Fibroblast of skin of right quadriceps (primary cell): ENCODE results near the gene DCK.
"Not testable (repeated sequence)": the region's sequence is repeated elsewhere in the genome, so short reads cannot be mapped to it uniquely, and the experiment has no call there.

Experiments
- DNase-seq: peaks from one replicate; pipeline ENCODE4 v3.0.0-alpha.2; 2013

Gene DCK

DNA sequence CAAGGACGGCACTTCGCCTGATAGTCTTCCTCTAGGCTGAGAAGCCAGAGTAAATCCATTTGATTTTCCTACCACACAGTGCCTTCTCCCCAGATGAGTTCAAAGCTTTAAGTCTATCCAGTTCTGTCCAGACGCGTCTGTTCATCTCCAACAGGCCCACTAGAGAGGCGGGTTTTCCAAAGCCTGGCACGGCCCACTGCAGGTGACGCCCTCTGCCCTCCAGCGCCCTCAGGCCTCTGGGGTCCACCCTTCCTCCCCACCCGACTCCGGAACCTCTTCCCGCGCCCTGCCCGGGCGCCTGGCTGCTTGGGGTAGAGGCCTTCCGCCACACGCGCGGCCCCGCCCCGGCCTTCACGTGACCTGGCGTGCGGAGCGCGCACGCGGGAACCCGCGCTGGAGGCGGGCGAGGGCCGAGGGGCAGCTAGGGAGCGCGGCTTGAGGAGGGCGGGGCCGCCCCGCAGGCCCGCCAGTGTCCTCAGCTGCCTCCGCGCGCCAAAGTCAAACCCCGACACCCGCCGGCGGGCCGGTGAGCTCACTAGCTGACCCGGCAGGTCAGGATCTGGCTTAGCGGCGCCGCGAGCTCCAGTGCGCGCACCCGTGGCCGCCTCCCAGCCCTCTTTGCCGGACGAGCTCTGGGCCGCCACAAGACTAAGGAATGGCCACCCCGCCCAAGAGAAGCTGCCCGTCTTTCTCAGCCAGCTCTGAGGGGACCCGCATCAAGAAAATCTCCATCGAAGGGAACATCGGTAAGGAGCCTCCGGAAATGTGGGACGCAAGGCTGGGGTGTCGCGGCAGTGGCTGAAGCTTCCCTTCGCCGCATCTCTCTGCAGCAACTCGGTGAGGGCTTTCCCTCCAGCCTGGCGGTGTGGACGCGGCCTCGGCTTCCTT, at the start of gene DCK:
DCK (plus strand) TSS at position 469 of the 888 bp plus-strand sequence; CDS start at position 656, 187 bp downstream.
- peak; percentile 89 for DNase-seq

DNA sequence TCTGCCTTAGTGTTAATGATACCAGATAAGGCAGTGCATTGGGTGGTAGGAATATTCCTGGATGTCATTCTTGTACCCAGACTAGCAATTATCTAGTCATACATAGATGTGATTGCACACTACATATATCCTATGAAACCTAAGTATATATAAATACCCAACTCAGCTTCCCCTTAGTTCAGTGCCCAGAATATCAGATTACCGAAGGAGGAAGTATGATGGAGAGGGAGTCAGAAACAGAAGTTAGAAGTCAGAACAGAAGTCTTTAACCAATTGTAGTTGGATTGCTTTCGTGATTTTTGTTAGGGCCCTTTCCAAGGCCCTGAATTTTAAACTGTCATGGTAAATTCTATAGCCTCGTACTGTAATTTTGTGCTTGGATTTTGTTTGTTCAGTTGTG, 48.4 kb upstream of the DCK start:
- DNase-seq = no peak

DNA sequence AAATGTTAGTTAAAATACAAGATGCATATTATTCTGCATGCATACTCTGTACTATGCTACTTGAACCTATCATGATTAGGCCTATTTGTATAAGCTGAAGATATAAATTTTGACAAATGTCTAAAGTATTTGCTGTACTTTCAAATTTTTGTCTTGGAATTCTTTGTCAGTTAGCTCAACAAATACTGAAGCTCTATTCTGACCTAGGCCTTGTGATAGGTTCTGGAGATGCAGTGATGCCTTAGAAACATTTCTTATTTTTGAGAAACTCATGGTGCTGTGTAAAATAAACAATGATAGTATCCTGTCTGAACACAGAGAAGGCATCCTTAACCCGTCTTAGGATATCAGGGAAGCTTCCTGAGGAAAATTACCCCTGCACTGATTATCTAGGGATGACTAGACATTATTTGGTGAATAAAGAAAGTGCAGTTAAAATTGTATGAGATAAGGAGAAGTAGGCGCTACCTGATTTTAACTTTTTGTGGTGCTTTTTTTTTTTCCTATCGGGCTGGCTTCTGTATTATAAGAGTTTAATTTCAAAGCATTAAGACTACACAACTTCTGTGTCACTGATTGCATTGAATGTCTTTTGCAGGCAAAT, 47.9 kb upstream of the DCK start:
- DNase-seq = peak; percentile 39

DNA sequence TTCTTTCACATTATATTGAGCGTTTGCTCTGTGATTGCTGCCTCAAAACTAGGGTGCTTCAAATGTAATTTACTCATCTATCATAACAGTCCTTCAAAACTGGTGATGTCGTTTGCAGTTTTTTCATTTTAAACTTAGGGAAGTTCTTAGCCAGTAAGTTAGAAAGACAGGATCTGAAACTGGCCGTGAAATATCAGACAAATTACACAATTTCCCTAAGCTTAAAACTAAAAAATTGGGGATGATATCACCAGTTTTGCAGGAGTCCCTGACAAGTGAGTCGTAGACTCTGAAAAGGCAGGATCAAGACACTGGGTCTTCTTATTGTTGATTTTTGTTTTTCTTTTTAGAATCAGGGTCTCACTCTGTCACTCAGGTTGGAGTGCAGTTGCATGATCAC, 46.5 kb upstream of the DCK start:
- DNase-seq = no peak

DNA sequence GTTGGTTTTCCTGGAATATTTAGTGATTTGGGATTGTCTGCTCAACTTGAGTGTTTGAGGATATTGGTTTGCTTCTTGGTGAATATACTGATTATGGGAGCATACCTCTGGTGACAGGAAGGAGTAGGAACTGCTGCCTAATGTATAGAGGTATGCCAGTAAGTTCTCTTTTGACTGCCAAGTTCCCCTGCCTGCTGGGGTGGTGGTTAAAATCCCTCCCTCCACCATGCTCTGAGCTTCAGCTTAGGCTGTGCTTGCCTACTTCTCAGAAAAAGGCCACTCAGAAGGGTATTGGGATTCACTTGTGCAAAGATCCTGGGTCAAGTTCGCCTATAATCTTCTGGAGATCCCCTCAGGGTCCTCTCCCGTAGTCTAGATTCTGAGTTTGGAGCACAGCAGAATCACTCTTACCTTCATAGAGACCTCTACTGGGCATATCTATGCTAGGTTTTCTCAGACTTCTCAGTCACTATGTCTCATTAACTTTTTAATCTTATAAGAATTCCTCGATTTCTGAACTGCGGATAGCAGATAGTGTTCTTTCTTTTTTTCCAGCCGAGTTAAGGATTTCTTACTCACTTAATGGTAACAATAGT, 44.7 kb upstream of the DCK start:
- no peak for DNase-seq

DNA sequence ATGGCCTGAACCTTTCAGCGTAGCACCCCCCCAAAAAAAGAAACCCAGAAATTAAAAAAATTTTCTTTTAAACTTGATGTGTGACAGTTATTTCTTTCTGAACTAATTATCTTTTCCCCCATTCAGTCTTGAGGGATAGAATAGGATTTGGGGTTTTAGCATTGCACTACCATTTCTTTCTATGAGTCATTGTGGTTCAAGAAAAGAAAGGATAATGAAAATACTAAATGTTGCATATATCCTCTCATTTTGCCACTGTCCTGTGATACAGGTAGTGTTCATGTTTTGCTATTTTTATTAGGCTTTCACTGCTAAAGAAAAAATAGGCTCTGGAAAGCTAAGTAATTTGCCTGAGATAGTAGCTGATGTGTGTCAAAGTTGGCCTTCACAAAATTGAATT, 39.4 kb upstream of the DCK start:
- no peak for DNase-seq

DNA sequence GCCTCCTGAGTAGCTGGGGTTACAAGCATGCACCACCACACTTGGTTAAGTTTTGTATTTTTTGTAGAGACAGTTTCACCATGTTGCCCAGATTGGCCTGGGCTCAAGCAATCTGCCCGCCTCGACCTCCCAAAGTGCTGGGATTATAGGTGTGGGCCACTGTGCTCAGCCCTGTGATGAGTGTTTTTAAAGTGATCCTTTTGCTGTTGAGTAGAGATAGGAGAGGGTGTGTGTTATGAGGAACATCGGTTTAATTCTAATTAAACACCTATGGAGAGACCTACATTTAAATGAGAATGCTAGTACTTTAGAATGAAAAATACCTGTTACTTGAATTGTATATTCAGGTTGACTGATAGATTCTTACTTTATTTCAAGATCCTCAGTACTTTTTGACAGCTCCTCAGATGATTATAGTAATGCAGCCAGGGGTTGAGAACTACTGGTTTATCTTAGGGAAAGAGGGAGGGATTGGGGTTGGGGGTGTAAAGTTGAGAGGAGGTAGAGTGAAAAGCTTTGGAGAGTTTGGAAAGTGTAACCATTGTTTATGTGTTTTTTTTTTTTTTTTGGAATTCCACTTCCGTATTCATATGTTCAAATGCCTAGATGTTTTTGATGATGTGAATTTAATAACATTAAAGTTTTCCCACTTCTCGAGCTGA, 36.8 kb upstream of the DCK start:
- DNase-seq = no peak

DNA sequence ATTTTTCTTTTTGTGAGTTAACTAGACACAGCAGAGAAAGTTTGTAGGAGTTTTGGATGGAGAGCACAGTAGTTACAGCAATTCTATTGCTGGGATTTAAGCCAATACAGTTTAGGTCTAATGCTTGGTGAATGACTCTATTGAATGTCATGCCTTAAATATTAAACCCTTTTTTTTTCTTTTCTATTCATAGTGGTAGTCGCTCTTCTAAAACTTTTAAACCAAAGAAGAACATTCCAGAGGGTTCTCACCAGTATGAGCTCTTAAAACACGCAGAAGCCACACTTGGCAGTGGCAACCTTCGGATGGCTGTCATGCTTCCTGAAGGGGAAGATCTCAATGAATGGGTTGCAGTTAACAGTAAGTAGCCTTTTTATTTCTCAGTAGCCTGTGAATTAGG, 34.8 kb upstream of the DCK start:
- peak; percentile 81 for DNase-seq

DNA sequence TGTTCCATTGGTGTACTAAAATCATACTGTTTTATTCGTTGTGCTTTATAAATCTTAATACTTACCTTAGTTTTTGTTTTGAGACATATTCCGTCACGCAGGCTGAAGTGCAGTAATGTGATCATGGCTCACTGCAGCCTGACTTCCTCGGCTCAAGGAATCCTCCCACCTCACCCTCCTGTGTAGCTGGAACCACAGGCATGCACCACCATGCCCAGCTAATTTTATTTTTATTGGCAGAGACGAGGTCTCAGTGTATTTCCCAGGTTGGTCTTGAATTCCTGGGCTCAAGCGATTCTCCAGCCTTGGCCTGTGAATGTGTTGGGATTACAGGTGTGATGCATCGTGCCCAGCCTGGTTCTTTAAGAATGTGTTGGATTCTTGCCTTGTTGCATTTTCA, 24.4 kb upstream of the DCK start:
- DNase-seq = no peak

DNA sequence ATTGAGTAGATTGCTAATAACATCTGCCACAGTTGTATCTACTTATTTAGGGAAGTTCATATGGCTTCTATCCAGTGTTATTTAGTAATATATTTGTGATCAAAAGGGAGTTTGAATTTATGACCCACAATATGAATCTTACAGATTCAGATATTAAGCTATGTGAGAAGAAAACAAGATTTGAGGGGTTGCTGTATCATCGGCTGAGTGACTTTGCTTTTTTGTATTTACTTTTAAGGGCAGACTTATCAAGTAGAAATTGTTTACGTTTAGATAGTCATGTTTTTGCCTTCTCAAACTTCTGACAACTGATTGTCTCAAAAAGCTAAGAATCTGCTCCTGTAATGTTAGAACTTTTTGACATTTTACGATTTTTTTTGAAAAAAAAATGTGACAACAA, 17.2 kb upstream of the DCK start:
- no peak for DNase-seq

DNA sequence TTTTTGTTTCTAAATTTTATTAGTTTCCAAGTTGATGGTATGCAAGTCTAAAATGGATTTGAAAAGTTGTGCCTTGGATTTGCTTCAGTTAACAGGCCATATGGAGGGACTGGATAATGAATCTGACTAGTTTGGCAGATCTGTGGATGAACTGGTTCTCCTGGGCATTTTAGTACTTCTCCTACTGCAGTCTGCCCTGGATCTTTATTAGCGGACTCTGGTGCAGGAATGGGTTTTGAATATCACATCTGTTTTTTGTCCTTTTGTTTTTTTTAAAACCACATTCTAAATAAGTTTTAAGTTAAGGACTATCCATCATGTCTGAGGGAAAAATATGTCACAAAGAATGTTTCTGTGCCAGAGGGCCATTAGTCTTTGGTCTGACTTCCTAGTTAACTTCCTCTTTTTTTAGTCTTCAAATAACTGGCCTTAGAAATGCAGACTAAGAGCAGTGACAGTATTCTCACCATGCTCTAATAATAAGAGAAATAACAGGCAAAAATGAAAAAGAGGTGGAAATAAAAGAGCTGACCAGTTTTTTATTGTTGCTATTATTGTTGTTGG, 13.9 kb upstream of the DCK start:
- no peak for DNase-seq

DNA sequence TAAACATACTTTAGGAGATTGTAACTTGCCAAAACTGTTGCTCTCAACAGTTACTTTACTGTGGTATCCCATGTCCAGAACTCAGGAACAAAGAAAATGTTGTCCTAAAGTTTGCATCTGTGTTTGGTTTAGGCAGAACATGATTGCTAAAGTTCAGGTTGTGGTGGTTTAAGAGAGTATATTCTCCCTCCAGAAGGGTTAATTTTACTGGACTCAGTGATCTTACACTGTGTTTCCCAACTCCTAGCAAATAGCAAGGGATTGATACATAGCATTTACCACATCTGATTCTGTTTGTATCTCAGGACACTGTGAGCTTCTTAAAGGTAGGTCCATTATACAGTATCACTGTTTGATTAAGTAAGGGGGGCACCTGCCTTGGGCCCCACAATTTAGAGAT, 13.3 kb upstream of the DCK start:
- DNase-seq = no peak

DNA sequence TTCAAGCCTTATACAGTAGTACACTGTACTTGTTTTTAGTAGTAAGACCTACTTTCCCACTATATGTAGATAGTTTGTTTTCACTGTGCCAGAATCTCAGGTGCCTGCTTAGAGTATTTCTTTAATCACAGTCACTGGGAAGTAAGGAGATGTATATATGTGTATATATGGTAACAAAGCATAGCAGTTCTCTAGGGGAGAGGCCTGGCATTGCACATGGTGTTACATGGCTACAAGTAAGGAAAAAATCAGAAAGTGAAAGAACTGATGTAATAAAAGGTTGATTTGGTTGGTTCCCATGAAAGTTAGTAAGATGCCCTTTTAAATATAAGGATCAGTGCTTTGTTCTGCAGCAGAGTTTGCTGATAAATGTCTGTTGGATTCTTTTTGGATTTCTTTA, 9.3 kb upstream of the DCK start:
- DNase-seq = no peak

DNA sequence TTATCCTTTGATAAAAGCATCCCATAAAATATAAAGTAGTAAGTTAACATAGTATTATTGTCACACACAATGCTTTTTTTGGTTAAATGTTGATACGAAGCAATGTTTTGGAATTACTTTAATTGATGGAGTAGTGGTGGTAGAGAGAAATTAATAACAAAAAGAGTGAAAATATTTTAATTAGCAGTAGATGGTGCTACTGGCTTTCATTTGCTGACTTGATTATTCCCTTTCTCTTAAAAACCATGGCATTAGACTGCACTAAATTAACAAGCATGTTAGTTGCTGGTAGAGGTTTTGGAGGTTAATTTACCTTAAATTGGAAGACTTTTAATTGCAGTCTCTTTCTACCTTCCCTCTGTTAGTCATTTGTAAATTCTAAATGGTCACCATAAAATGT, 8.9 kb upstream of the DCK start:
- DNase-seq = no peak

DNA sequence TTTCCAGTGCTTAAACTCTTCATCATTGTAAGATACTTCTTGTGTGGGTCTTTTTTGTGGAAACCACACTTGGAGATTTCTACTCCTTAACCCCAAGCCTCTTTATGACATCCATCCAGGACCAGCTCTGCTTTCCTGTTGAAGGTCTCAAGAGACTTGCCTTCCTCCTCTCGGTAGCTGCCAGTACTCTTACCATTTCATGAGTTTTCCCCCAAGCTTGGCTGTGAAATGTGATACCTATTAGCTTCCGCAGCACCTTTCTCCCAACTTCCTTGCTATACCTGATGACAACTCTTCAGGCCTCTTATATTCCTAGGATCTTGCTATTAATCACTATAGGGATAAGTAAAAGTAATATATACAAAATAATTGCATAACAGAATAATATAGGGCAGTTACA, 1.9 kb upstream of the DCK start:
- DNase-seq = no peak

DNA sequence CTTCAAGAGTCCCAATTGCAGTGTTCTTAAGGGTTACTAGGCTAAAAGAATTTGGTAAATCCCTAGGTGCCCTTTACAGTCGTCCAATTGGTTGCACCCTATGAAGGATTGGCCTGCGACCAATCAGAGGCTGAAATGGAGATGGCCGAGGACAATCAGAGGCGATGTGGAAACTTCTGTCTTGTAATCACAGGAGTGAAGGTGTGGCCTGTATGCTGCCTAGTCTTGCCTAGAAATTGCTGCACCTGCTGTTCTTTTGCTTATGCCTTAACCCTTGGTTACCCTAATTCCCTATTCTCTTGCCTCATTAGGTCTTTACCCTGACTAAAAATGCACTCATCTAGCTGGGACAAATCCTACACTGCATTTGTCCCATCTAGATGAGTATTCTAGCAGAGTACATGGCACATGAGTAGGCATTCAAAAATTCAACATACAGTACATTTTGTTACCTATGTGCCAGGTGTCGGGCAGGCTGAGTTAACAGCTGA, 1.0 kb upstream of the DCK start:
- DNase-seq = no peak

DNA sequence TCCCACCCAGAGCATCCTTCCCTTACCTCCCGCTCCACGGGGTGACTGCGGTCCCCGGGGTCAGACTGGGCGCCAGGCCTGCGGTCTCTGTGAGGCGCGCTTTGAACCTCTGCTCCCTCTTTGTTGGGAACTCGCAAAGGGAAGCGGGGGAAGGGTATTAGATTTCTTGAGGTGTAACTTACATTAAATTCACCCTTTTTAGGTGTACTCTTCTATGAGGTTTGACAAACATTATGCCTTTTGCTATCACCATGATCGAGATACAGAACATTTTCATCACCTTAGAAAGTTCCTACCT, 569 bp downstream of the DCK start:
- no peak for DNase-seq

DNA sequence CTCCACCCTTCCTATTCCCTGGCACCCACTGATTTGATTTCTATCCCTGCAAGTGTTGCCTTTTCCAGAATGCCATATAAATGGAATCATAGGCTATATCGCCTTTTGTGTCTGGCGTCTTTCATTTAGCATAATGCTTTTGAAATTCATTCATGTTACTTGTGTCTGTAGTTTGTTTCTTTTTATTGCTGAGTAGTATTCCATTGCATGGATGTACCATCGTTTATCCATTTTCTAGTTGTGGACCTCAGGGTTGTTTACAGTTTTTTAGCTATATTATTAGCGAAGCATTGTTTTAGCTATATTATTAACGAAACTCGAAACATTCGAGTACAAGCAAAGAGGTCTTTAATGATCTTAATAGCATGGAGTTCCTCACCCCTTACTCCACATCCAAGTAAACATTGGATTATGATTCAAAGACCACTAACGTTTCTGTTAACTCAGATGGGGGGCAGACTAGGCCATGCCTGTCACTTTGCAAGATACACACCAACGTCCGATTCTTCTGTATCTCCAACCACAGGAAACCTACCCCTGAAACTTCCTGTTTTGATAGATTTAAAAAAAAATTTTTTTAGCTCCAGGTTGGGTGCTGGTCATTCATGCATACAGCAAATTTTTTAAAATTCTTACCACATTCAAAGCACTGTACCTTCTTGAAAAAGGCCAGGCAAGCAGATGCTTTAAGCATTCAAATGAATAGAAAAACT, 1.1 kb downstream of the DCK start:
- no peak for DNase-seq

DNA sequence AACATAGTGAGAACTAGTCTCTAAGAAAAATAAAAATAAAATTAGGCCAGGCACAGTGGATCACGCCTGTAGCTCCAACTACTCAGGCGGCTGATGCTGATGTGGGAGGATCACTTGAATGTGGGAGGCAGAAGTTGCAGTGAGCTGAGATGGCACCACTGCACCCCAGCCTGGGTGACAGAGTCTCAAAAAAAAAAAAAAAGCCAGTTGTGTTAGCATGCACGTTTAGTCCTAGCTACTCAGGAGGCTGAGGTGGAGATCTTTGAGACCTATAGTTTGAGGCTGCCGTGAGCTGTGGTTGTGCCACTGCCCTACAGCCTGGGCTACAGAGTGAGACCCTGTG, 2.5 kb downstream of the DCK start:
- no peak for DNase-seq

DNA sequence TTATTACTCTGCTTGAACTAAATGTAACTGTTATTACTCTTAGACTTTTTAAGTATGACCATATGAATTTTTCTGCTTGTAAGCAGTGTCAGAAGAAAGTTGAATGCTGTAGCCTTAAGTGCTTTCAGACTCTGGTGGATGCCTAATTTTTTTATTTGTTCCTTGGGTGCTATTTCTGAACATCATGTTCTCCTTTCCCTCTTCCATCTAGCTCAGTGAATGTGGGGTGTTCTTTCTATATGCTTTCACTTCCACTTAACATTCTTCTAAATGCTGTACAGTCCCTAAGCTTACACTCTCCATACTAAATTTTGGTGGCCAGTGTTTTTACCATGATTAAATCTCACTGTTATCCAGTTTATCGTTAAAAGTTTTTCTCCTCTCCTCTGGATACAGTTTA, 3.6 kb downstream of the DCK start:
- DNase-seq = no peak

DNA sequence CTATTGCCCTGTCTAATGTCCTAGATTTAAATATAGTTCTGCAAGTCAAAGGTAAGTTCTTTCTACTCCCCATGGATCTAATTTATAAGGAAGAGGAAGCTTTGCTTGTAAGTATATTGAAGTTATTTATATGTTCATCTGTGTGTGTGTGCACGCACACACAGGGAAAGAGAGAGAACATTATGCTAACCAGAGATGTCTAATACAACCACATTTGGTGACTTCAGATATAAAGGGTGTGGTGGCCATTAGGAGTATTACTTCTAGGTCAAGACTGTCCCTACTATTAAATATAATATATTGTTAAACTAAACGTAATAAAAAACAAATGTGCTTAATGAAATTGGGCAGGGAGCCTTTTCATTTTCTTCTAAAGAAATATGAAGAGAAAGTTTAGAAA, 4.1 kb downstream of the DCK start:
- DNase-seq = no peak

DNA sequence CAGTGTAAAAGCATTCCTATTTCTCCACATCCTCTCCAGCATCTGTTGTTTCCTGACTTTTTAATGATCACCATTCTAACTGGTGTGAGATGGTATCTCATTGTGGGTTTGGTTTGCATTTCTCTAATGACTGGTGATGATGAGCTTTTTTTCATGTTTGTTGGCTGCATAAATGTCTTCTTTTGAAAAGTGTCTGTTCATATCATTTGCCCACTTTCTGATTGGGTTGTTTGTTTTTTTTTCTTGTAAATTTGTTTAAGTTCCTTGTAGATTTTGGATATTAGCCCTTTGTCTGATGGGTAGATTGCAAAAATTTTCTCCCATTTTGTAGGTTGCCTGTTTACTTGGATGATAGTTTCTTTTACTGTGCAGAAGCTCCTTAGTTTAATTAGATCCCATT, 6.2 kb downstream of the DCK start:
- not testable (repeated sequence) for DNase-seq

DNA sequence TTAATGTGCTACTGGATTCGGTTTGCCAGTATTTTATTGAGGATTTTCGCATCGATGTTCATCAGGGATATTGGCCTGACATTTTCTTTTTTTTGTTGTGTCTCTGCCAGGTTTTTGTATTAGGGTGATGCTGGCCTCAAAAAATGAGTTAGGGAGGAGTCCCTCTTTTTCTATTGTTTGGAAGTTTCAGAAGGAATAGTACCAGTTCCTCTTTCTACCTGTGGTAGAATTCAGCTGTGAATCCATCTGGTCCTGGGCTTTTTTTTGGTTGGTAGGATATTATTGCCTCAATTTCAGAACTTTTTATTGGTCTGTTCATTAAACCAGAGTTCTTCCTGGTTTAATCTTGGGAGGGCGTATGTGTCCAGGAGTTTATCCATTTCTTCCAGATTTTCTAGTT, 7.9 kb downstream of the DCK start:
- not testable (repeated sequence) for DNase-seq
